Measurements from ENCODE around the gene ART1. TPM values are rescaled to one million over a fixed set of nuclear protein-coding genes. Genes with fewer than 3 reads are reported as not detected.
A peak's percentile ranks its signal among the peaks of the same experiment; 100 is the strongest.

Gene ART1
- total RNA-seq, 1 experiment from 2014 or later: not detected

DNA sequence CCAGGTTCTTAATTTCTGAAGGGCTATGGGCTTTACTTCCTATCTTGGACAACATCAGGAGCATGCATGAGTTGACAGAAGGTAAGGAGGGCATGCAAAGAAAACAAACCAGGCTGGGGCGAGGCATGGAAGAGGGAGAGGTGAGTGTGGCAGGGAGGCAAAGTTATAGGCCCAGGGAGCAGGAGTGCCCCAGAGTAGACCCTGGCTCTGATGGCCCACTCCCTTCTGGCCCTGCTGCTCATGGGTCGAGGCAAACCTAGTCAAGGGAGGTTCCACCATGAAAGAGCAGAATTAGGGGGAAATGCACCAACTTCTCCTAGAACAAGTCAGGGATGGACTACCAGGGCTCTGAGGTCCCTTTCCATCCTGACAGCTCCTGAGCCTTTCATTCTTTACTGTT is 16.0 kb downstream of the ART1 start:
- TF ChIP-seq, protein P1, sequence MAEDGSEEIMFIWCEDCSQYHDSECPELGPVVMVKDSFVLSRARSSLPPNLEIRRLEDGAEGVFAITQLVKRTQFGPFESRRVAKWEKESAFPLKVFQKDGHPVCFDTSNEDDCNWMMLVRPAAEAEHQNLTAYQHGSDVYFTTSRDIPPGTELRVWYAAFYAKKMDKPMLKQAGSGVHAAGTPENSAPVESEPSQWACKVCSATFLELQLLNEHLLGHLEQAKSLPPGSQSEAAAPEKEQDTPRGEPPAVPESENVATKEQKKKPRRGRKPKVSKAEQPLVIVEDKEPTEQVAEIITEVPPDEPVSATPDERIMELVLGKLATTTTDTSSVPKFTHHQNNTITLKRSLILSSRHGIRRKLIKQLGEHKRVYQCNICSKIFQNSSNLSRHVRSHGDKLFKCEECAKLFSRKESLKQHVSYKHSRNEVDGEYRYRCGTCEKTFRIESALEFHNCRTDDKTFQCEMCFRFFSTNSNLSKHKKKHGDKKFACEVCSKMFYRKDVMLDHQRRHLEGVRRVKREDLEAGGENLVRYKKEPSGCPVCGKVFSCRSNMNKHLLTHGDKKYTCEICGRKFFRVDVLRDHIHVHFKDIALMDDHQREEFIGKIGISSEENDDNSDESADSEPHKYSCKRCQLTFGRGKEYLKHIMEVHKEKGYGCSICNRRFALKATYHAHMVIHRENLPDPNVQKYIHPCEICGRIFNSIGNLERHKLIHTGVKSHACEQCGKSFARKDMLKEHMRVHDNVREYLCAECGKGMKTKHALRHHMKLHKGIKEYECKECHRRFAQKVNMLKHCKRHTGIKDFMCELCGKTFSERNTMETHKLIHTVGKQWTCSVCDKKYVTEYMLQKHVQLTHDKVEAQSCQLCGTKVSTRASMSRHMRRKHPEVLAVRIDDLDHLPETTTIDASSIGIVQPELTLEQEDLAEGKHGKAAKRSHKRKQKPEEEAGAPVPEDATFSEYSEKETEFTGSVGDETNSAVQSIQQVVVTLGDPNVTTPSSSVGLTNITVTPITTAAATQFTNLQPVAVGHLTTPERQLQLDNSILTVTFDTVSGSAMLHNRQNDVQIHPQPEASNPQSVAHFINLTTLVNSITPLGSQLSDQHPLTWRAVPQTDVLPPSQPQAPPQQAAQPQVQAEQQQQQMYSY (CRISPR knock-in tag; IDR thresholded peaks at IDR 0.05): no peak
- no peak for TF ChIP-seq ATF1 (CRISPR knock-in tag; IDR thresholded peaks at IDR 0.05)

DNA sequence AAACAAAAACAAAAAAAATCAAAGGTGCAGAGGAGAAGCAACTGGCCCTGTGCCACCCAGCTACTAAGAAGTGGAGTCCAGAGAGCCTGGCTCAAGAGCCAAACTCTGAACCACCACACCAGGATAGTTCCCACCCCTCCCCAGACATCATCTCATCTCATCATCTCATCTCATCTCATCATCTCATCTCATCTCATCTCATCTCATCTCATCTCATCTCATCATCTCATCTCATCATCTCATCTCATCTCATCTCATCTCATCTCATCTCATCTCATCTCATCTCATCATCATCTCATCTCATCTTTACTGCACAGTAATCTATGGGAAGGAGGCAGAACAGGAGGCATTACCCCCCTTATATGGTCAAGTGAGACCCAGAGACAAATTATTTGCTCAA is 17.9 kb downstream of the ART1 start:
- Mint-ChIP-seq H3K9me3 (peaks cover 6% of the 10 kb centered on the region; the same call in 1 of the 2 replicates), H3K27me3 (ENCODE audit: low read depth) (no peaks in the 10 kb centered on the region), H3K36me3 (no peaks in the 10 kb centered on the region), H3K4me3 (no peak overlapping the region), H3K4me1 (no peaks in the 10 kb centered on the region), H3K27ac (no peak overlapping the region)
- ChIA-PET POLR2A (no interaction called here), CTCF (no interaction called here)
- no peak for TF ChIP-seq PRRX2 (CRISPR knock-in tag; IDR thresholded peaks at IDR 0.05)
- no peak for TF ChIP-seq ZNF423 (CRISPR knock-in tag; IDR thresholded peaks at IDR 0.05)
- DNase-seq (ENCODE audit: low spot score) (no peak), ATAC-seq (no peak)

More for the DNA sequence above, 16.0 kb downstream of the ART1 start:
- DNase-seq (ENCODE audit: low spot score) (no peak), ATAC-seq (no peak)
- Mint-ChIP-seq H3K4me1 (no peaks in the 10 kb centered on the region), H3K27ac (no peak overlapping the region), H3K36me3 (no peaks in the 10 kb centered on the region), H3K4me3 (no peak overlapping the region), H3K9me3 (peaks cover 10% of the 10 kb centered on the region; the same call in 1 of the 2 replicates), H3K27me3 (ENCODE audit: low read depth) (no peaks in the 10 kb centered on the region)
- ChIA-PET POLR2A (no interaction called here), CTCF (no interaction called here)

DNA sequence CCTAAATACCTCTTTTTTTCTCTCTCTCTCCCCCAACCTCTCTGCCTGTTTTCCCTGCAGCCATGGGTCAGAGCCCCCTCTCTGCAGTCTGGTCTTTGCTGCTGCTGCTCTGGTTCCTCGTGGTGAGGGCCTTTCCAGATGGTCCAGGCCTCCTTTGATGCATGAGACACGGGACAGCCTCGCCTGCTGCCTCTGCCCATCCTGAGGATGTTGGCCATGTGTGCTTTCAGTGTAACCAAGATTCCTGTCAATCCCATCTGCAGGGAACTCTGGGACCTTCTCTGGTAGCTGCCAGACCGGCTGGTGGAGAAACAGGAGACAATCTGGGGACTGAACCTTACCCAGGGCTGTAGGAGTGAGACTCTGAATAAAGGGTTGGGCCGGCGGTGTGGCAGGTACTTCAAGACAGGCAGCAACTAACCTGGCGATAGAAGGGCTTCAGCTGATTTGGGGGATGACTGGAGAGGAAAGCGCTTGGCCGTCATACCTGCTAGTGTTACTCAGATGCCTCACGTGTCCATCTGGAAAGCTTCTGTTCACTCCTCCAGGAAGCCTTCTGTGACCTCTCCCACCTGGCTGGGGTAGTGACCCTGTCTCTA is 19.2 kb downstream of the ART1 start:
- POLR2A ChIA-PET: no interaction called here

DNA sequence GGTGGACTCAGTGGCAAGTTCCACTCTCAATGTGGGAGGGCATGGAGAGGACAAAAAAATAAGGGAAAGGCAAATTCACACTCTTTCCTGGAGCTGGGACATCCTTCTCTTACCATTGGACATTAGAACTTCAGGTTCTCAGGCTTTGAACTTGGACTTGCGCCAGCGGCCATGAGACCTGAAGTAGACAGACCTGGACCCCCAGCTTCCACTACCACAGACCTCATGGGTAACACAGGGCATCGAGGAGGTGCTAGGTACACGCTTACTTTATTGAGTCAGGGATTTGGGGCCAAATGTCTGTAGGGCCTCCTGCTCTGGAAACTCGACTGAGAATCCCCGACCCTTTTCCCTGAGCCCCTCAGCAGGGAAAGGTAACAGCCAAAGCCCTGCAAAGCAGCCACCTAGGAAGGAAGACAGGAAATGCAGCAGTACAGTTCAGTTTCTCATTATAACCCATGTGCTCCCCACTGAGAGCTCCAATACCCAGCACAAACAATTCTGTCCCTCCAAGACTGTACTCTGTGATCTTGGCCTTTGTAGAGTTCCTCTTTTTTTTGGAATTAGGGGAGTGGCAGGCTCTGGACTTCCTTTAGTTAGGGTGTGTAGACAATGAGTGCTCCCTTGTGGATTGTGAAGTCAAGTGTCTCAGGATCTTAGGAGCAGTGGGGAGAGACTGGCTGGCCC is 20.6 kb downstream of the ART1 start:
- ChIA-PET CTCF (no interaction called here), POLR2A (no interaction called here)
- no peaks in the 10 kb centered on the region for H3K4me1 Mint-ChIP-seq
- no peak overlapping the region for H3K4me3 Mint-ChIP-seq
- H3K27me3 Mint-ChIP-seq (ENCODE audit: low read depth): no peaks in the 10 kb centered on the region
- DNase-seq (ENCODE audit: low spot score) (no peak), ATAC-seq (no peak)
- no peaks in the 10 kb centered on the region for H3K36me3 Mint-ChIP-seq
- H3K27ac Mint-ChIP-seq: no peak overlapping the region
- H3K9me3 Mint-ChIP-seq: no peaks in the 10 kb centered on the region
- TF ChIP-seq, protein P2, sequence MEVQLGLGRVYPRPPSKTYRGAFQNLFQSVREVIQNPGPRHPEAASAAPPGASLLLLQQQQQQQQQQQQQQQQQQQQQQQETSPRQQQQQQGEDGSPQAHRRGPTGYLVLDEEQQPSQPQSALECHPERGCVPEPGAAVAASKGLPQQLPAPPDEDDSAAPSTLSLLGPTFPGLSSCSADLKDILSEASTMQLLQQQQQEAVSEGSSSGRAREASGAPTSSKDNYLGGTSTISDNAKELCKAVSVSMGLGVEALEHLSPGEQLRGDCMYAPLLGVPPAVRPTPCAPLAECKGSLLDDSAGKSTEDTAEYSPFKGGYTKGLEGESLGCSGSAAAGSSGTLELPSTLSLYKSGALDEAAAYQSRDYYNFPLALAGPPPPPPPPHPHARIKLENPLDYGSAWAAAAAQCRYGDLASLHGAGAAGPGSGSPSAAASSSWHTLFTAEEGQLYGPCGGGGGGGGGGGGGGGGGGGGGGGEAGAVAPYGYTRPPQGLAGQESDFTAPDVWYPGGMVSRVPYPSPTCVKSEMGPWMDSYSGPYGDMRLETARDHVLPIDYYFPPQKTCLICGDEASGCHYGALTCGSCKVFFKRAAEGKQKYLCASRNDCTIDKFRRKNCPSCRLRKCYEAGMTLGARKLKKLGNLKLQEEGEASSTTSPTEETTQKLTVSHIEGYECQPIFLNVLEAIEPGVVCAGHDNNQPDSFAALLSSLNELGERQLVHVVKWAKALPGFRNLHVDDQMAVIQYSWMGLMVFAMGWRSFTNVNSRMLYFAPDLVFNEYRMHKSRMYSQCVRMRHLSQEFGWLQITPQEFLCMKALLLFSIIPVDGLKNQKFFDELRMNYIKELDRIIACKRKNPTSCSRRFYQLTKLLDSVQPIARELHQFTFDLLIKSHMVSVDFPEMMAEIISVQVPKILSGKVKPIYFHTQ (CRISPR knock-in tag; IDR thresholded peaks at IDR 0.05): no peak
- TF ChIP-seq, protein P3, sequence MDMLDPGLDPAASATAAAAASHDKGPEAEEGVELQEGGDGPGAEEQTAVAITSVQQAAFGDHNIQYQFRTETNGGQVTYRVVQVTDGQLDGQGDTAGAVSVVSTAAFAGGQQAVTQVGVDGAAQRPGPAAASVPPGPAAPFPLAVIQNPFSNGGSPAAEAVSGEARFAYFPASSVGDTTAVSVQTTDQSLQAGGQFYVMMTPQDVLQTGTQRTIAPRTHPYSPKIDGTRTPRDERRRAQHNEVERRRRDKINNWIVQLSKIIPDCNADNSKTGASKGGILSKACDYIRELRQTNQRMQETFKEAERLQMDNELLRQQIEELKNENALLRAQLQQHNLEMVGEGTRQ (CRISPR knock-in tag; IDR thresholded peaks at IDR 0.05): no peak
- TF ChIP-seq FOXJ3 (CRISPR knock-in tag; IDR thresholded peaks at IDR 0.05; ENCODE audit: borderline replicate concordance) (no peak), SOX15 (CRISPR knock-in tag; IDR thresholded peaks at IDR 0.05) (no peak), KAT7 (CRISPR knock-in tag; IDR thresholded peaks at IDR 0.05; ENCODE audit: borderline replicate concordance) (no peak), OVOL2 (CRISPR knock-in tag; IDR thresholded peaks at IDR 0.05; ENCODE audit: borderline replicate concordance) (no peak), JAZF1 (CRISPR knock-in tag; IDR thresholded peaks at IDR 0.05) (no peak)
- TF ChIP-seq, protein P4, sequence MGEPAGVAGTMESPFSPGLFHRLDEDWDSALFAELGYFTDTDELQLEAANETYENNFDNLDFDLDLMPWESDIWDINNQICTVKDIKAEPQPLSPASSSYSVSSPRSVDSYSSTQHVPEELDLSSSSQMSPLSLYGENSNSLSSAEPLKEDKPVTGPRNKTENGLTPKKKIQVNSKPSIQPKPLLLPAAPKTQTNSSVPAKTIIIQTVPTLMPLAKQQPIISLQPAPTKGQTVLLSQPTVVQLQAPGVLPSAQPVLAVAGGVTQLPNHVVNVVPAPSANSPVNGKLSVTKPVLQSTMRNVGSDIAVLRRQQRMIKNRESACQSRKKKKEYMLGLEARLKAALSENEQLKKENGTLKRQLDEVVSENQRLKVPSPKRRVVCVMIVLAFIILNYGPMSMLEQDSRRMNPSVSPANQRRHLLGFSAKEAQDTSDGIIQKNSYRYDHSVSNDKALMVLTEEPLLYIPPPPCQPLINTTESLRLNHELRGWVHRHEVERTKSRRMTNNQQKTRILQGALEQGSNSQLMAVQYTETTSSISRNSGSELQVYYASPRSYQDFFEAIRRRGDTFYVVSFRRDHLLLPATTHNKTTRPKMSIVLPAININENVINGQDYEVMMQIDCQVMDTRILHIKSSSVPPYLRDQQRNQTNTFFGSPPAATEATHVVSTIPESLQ (CRISPR knock-in tag; IDR thresholded peaks at IDR 0.05): no peak

More for the DNA sequence above, 19.2 kb downstream of the ART1 start:
- Mint-ChIP-seq H3K4me3 (no peak overlapping the region), H3K9me3 (no peaks in the 10 kb centered on the region), H3K36me3 (no peaks in the 10 kb centered on the region), H3K27ac (peak overlapping the region; percentile 1; the same call in 1 of the 2 replicates), H3K27me3 (ENCODE audit: low read depth) (no peaks in the 10 kb centered on the region), H3K4me1 (no peaks in the 10 kb centered on the region)
- no peak for ATAC-seq
- CTCF ChIA-PET: interaction anchor here (0.7 kb wide), 1 partner anchor 191 kb away, joined by 3 read pairs; the partner anchor contains the start of gene STIM1
- no peak for DNase-seq (ENCODE audit: low spot score)
- TF ChIP-seq TP53 (CRISPR knock-in tag; IDR thresholded peaks at IDR 0.05): no peak
- TF ChIP-seq SOX15 (CRISPR knock-in tag; IDR thresholded peaks at IDR 0.05): no peak
- TF ChIP-seq IRF2 (CRISPR knock-in tag; IDR thresholded peaks at IDR 0.05; ENCODE audit: borderline replicate concordance, low read depth): no peak
- TF ChIP-seq, protein P5, sequence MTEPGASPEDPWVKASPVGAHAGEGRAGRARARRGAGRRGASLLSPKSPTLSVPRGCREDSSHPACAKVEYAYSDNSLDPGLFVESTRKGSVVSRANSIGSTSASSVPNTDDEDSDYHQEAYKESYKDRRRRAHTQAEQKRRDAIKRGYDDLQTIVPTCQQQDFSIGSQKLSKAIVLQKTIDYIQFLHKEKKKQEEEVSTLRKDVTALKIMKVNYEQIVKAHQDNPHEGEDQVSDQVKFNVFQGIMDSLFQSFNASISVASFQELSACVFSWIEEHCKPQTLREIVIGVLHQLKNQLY (CRISPR knock-in tag; IDR thresholded peaks at IDR 0.05): no peak
- no peak for TF ChIP-seq EMX1 (CRISPR knock-in tag; IDR thresholded peaks at IDR 0.05)
- TF ChIP-seq TEAD1 (CRISPR knock-in tag; IDR thresholded peaks at IDR 0.05): no peak
- TF ChIP-seq ZNF671 (CRISPR knock-in tag; IDR thresholded peaks at IDR 0.05): no peak
- TF ChIP-seq, protein P6, sequence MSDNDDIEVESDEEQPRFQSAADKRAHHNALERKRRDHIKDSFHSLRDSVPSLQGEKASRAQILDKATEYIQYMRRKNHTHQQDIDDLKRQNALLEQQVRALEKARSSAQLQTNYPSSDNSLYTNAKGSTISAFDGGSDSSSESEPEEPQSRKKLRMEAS (CRISPR knock-in tag; IDR thresholded peaks at IDR 0.05): no peak
- no peak for TF ChIP-seq MXD4 (CRISPR knock-in tag; IDR thresholded peaks at IDR 0.05; ENCODE audit: borderline replicate concordance)
